Right lobe of liver (tissue), 4 donors: ENCODE data around the gene IL19.

ENCODE experiments used
- POLR2A ChIP-seq: fragments of 450-650 bp; IDR thresholded peaks from one replicate; pipeline ENCODE4 v1.6.1; 2017; ENCODE audit warnings: antibody characterized with exemption, mild to moderate bottlenecking
- TF ChIP-seq, protein P1 (sequence below), 4 donors: fragments of 200-600 bp in 3 of 4; fragments of 450-650 bp in 1 of 4; IDR thresholded peaks; one replicate each; pipeline versions ENCODE4 v1.5.1 to v1.8.0; 2016 to 2022; ENCODE audit warnings: antibody characterized with exemption in 4 of 4, mild to moderate bottlenecking in 2 of 4
- donor health status: DM: no; HTN: no; CAD: no.
- donor health status: DM: no; HTN: no; CAD: no.
- donor health status: DM: no; HTN: yes; CAD: no.

DNA sequence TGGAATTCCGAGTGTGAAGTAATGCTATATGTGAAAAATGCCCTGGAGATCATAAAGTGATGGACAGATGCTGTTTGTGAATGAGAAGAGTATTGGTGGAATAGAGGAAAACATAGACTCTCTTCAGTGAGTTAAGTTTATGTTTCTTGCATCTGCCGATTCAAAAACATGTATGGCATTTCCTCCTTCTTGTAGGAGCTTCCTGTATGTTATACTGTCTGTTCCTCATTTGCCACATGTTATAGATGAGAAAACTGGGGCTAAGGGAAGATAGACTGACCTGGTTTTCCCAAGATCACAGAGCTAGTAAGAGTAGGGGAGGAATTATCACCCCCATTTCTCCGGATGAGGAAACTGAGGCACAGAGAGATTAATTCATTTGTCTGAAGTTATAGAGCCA is 53.8 kb downstream of the IL19 start:
- no peak for TF ChIP-seq POLR2A
- TF ChIP-seq, protein P1, sequence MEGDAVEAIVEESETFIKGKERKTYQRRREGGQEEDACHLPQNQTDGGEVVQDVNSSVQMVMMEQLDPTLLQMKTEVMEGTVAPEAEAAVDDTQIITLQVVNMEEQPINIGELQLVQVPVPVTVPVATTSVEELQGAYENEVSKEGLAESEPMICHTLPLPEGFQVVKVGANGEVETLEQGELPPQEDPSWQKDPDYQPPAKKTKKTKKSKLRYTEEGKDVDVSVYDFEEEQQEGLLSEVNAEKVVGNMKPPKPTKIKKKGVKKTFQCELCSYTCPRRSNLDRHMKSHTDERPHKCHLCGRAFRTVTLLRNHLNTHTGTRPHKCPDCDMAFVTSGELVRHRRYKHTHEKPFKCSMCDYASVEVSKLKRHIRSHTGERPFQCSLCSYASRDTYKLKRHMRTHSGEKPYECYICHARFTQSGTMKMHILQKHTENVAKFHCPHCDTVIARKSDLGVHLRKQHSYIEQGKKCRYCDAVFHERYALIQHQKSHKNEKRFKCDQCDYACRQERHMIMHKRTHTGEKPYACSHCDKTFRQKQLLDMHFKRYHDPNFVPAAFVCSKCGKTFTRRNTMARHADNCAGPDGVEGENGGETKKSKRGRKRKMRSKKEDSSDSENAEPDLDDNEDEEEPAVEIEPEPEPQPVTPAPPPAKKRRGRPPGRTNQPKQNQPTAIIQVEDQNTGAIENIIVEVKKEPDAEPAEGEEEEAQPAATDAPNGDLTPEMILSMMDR (IDR thresholded peaks at IDR 0.05): no peak
